ENCODE measurements around the gene PCDH19. TPM values are rescaled to one million over a fixed set of nuclear protein-coding genes. Genes with fewer than 3 reads are reported as not detected.

The PCDH19 gene
- total RNA-seq, 1 experiment from 2014 or later = 1.2 TPM

DNA sequence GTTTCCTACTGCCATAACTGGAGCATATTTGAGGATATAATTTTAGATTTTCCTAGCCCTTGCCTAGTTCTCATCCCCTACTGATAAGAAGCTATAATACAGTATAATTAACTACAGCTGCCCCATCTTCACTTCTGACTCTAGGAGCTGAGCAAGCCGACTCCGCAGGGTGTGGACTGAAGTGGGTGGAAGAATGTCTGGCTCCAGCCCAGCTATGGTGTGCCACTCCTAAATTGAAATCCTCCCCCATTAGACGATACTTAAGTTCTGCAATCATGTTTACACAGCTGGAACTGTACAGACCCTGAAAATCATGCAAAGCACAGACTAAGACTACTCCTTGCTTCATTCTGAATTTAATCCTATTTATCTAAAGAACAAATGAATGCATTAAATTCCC is 93.1 kb downstream of the PCDH19 start:
- no peak overlapping the region for H3K4ac ChIP-seq (ENCODE audit: low read depth, low read length)
- H2BK15ac ChIP-seq (ENCODE audit: low read depth, low read length) = no peak overlapping the region
- H4K91ac ChIP-seq (ENCODE audit: insufficient read length, low read depth, low read length) = no peak overlapping the region
- no peak overlapping the region for H4K8ac ChIP-seq (replicated peaks; ENCODE audit: insufficient read length, low read depth, low read length)
- H3K18ac ChIP-seq (ENCODE audit: insufficient read length, low read depth, low read length) = no peak overlapping the region
- H3K4me2 ChIP-seq (ENCODE audit: insufficient read depth, insufficient read length, low read length) = no peak overlapping the region
- no peaks in the 10 kb centered on the region for H3K4me1 ChIP-seq (ENCODE audit: insufficient read depth, low read length)
- H2BK120ac ChIP-seq (ENCODE audit: low read depth, low read length, poor library complexity, severe bottlenecking) = no peak overlapping the region
- H3K27me3 ChIP-seq (ENCODE audit: insufficient read depth, low read length) = no peaks in the 10 kb centered on the region
- H3T11ph ChIP-seq (ENCODE audit: low read length) = no peak overlapping the region
- no peak overlapping the region for H3K14ac ChIP-seq (ENCODE audit: insufficient read depth, low read length)
- no peak overlapping the region for H3K56ac ChIP-seq (ENCODE audit: insufficient read length, low read depth, low read length)
- H3K36me3 Mint-ChIP-seq (ENCODE audit: insufficient read depth in 1 of 3, low read depth in 3 of 3) = no peaks in the 10 kb centered on the region
- no peak overlapping the region for H3K27ac Mint-ChIP-seq
- H3K79me2 ChIP-seq (ENCODE audit: insufficient read depth, low read length) = no peaks in the 10 kb centered on the region
- no peaks in the 10 kb centered on the region for H4K20me1 ChIP-seq (ENCODE audit: control insufficient read depth, insufficient read depth, insufficient read length)
- no peak for DNase-seq
- H3K4me3 Mint-ChIP-seq = no peak overlapping the region
- H2BK12ac ChIP-seq (ENCODE audit: insufficient read length, low read depth, low read length) = no peak overlapping the region
- H3K9ac ChIP-seq (ENCODE audit: extremely low read depth, insufficient read length, low read length) = no peak overlapping the region
- no peaks in the 10 kb centered on the region for H3K23me2 ChIP-seq (ENCODE audit: insufficient read length, low read depth, low read length, poor library complexity, severe bottlenecking)
- TF ChIP-seq, protein P1, sequence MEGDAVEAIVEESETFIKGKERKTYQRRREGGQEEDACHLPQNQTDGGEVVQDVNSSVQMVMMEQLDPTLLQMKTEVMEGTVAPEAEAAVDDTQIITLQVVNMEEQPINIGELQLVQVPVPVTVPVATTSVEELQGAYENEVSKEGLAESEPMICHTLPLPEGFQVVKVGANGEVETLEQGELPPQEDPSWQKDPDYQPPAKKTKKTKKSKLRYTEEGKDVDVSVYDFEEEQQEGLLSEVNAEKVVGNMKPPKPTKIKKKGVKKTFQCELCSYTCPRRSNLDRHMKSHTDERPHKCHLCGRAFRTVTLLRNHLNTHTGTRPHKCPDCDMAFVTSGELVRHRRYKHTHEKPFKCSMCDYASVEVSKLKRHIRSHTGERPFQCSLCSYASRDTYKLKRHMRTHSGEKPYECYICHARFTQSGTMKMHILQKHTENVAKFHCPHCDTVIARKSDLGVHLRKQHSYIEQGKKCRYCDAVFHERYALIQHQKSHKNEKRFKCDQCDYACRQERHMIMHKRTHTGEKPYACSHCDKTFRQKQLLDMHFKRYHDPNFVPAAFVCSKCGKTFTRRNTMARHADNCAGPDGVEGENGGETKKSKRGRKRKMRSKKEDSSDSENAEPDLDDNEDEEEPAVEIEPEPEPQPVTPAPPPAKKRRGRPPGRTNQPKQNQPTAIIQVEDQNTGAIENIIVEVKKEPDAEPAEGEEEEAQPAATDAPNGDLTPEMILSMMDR (conservative IDR thresholded peaks at IDR 0.05) = no peak
- H3K9me3 ChIP-seq (ENCODE audit: control insufficient read depth, low read depth, low read length) = no peaks in the 10 kb centered on the region
- H4K5ac ChIP-seq (ENCODE audit: insufficient read length, low read depth, low read length) = no peak overlapping the region
- H3K4me1 Mint-ChIP-seq = peaks cover 2 to 5% of the 10 kb centered on the region in 2 experiments; a peak in 2 of 4 replicates
- no peak overlapping the region for H3K23ac ChIP-seq (ENCODE audit: insufficient read length, low read depth, low read length)
- H3K9me3 Mint-ChIP-seq = no peaks in the 10 kb centered on the region; a peak in 1 of 5 replicates
- H2BK5ac ChIP-seq (ENCODE audit: insufficient read length, low read length) = no peak overlapping the region
- no peaks in the 10 kb centered on the region for H3K79me1 ChIP-seq (ENCODE audit: insufficient read depth, low read depth, low read length, poor library complexity, severe bottlenecking)
- H3K27ac ChIP-seq (ENCODE audit: insufficient read length, low read depth, low read length) = no peak overlapping the region
- no peak overlapping the region for H2AFZ ChIP-seq (ENCODE audit: low read length)
- H3K27me3 Mint-ChIP-seq (ENCODE audit: low read depth) = no peaks in the 10 kb centered on the region; the same call in 1 of the 2 replicates
- H2AK5ac ChIP-seq (ENCODE audit: insufficient read length, low read length) = no peak overlapping the region
- WGBS (ENCODE audit: extremely low coverage, insufficient read length, low lambda C conversion rate) = no CpG with 5 or more reads among the region's 3 CpGs
- no peak overlapping the region for H2BK20ac ChIP-seq (ENCODE audit: low read depth, low read length, poor library complexity, severe bottlenecking)
